Mammary epithelial cell (primary cell): ENCODE measurements around the gene RTN1.

ENCODE experiments used
- CTCF ChIP-seq, 2 donors: IDR thresholded peaks in 1 of 2; conservative IDR thresholded peaks in 1 of 2; 2 replicates each; pipeline ENCODE4 v1.5.1; 2011 to 2012; ENCODE audit warnings: inconsistent platforms in 2 of 2, low read length in 2 of 2, mild to moderate bottlenecking in 2 of 2, control low read depth in 1 of 2, low read depth in 1 of 2; ENCODE audit not compliant: insufficient read depth in 1 of 2; ENCODE audit errors: extremely low read depth in 1 of 2
- EZH2 ChIP-seq: IDR thresholded peaks from 2 replicates; pipeline ENCODE4 v1.6.1; 2012; ENCODE audit warnings: low read length, inconsistent platforms, borderline replicate concordance

GRCh38 chr14:59583755-59584154 lies 286.8 kb downstream of the RTN1 start:
- TF ChIP-seq CTCF (conservative IDR thresholded peaks at IDR 0.05 in 1 of 2, IDR thresholded peaks at IDR 0.05 in 1 of 2; ENCODE audit: extremely low read depth in 1 of 2, insufficient read depth in 1 of 2, low read depth in 1 of 2, low read length in 2 of 2) (peak in 1 of 2 donors; percentile 8), EZH2 (no peak)
